Stomach (tissue), 4 donors: ENCODE data around the gene ALDH3B1.

ENCODE experiments used
- EP300 ChIP-seq: sonication (generic); formaldehyde crosslinking; IDR thresholded peaks from one replicate; pipeline ENCODE4 v1.6.1; 2017; ENCODE audit warnings: antibody characterized with exemption
- POLR2A ChIP-seq, 4 donors: fragments of 450-650 bp; IDR thresholded peaks; one replicate each; pipeline ENCODE4 v1.6.1; 2016; ENCODE audit warnings: antibody characterized with exemption in 4 of 4, control low read depth in 2 of 4, mild to moderate bottlenecking in 1 of 4, moderate library complexity in 1 of 4
- POLR2AphosphoS5 ChIP-seq, 3 donors: sonication (generic); formaldehyde crosslinking; IDR thresholded peaks; one replicate each; pipeline ENCODE4 v1.6.1; 2016; ENCODE audit warnings: antibody characterized with exemption in 3 of 3
- TF ChIP-seq, protein P1 (sequence below), 7 experiments: fragments of 450-650 bp in 4 of 7; fragments of 200-600 bp in 3 of 7; sonication (generic) in 3 of 7; IDR thresholded peaks; one replicate each; pipeline ENCODE4 v1.5.1; 2016 to 2019; ENCODE audit warnings: antibody characterized with exemption in 7 of 7, control low read depth in 2 of 7, mild to moderate bottlenecking in 1 of 7

DNA sequence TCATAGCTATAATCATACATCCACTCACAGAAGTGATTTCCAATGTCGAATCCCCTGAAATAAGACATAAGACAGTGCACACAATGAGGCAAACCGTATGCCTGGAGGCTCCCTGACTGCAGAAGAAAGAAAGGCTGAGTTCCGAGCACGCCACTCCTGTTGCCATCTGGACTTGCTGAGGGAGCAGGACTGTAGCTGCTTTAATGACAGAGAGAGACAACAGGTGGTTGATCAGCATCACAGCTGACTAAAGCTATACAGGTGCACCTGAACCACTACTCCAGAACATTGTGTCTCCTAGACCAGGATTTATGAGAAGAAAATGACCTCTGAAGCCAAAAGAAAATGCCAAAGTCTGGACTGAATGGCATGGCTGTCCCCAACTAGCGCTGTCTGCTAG, 55.7 kb downstream of the ALDH3B1 start:
- TF ChIP-seq, protein P1, sequence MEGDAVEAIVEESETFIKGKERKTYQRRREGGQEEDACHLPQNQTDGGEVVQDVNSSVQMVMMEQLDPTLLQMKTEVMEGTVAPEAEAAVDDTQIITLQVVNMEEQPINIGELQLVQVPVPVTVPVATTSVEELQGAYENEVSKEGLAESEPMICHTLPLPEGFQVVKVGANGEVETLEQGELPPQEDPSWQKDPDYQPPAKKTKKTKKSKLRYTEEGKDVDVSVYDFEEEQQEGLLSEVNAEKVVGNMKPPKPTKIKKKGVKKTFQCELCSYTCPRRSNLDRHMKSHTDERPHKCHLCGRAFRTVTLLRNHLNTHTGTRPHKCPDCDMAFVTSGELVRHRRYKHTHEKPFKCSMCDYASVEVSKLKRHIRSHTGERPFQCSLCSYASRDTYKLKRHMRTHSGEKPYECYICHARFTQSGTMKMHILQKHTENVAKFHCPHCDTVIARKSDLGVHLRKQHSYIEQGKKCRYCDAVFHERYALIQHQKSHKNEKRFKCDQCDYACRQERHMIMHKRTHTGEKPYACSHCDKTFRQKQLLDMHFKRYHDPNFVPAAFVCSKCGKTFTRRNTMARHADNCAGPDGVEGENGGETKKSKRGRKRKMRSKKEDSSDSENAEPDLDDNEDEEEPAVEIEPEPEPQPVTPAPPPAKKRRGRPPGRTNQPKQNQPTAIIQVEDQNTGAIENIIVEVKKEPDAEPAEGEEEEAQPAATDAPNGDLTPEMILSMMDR (IDR thresholded peaks at IDR 0.05), result no peak
- TF ChIP-seq POLR2A (IDR thresholded peaks at IDR 0.05), result no peak
- TF ChIP-seq EP300, result no peak
- no peak for TF ChIP-seq POLR2AphosphoS5 (IDR thresholded peaks at IDR 0.05)
